CD14-positive monocyte (primary cell): ENCODE results near the gene CACNA1C. TPM values are rescaled to one million over a fixed set of nuclear protein-coding genes. Genes with fewer than 3 reads are reported as not detected.

Experiments
- DNase-seq, 3 donors: peaks; one replicate each; pipeline ENCODE4 v3.0.0-alpha.2; 2011 to 2022
- H2AFZ ChIP-seq: 2 replicates; pipeline ENCODE4 v1.6.0; 2012; ENCODE audit warnings: mild to moderate bottlenecking, low read depth, low read length, inconsistent platforms; ENCODE audit not compliant: insufficient read depth, poor library complexity, severe bottlenecking
- H3K27ac ChIP-seq, 2 donors: 1 replicate in 1 of 2; 2 replicates in 1 of 2; pipeline ENCODE4 v1.5.1; 2012 to 2013; ENCODE audit warnings: low read length in 2 of 2, control low read depth in 1 of 2, inconsistent platforms in 1 of 2, low read depth in 1 of 2, mild to moderate bottlenecking in 1 of 2
- H3K27me3 ChIP-seq, 2 donors: one replicate each; pipeline versions ENCODE4 v1.6.0 to v1.6.1; 2011 to 2013; ENCODE audit warnings: low read length in 2 of 2; ENCODE audit not compliant: control insufficient read depth in 2 of 2, insufficient read depth in 2 of 2
- H3K36me3 ChIP-seq, 2 donors: replicated peaks in 1 of 2; 1 replicate in 1 of 2; 2 replicates in 1 of 2; pipeline versions ENCODE4 v1.5.1 to v1.6.1; 2012 to 2013; ENCODE audit warnings: low read length in 2 of 2, control low read depth in 1 of 2, inconsistent platforms in 1 of 2, mild to moderate bottlenecking in 1 of 2; ENCODE audit not compliant: insufficient read depth in 2 of 2, control insufficient read depth in 1 of 2
- H3K4me1 ChIP-seq, 2 donors: 1 replicate in 1 of 2; 2 replicates in 1 of 2; pipeline versions ENCODE4 v1.5.1 to v1.6.1; 2012 to 2013; ENCODE audit warnings: low read length in 2 of 2, control low read depth in 1 of 2, inconsistent platforms in 1 of 2, mild to moderate bottlenecking in 1 of 2, moderate library complexity in 1 of 2; ENCODE audit not compliant: insufficient read depth in 2 of 2, control insufficient read depth in 1 of 2
- H3K4me2 ChIP-seq: replicated peaks from 2 replicates; pipeline ENCODE3; 2012; ENCODE audit warnings: low read length, moderate library complexity, mild to moderate bottlenecking; ENCODE audit not compliant: poor library complexity, severe bottlenecking; ENCODE audit errors: extremely low read depth
- H3K4me3 ChIP-seq, 3 experiments: fragments of 200-600 bp in 1 of 3; sonication (generic) in 1 of 3; replicated peaks in 1 of 3; 1 replicate in 2 of 3; 2 replicates in 1 of 3; pipeline ENCODE4 v1.5.1; 2011 to 2013; ENCODE audit warnings: low read length in 3 of 3, mild to moderate bottlenecking in 3 of 3, control low read depth in 2 of 3, low read depth in 2 of 3, inconsistent platforms in 1 of 3, moderate library complexity in 1 of 3
- H3K79me2 ChIP-seq: 2 replicates; pipeline ENCODE4 v1.6.0; 2012; ENCODE audit warnings: mild to moderate bottlenecking, control low read depth, inconsistent platforms, low read length, moderate library complexity; ENCODE audit not compliant: insufficient read depth
- H3K9ac ChIP-seq: 2 replicates; pipeline ENCODE4 v1.6.0; 2017; ENCODE audit warnings: low read length, mild to moderate bottlenecking; ENCODE audit not compliant: insufficient read depth, poor library complexity, severe bottlenecking
- H3K9me3 ChIP-seq, 2 donors: replicated peaks in 1 of 2; 1 replicate in 1 of 2; 2 replicates in 1 of 2; pipeline versions ENCODE4 v1.5.1 to v1.6.1; 2012 to 2013; ENCODE audit warnings: low read length in 2 of 2, control low read depth in 1 of 2; ENCODE audit not compliant: control insufficient read depth in 1 of 2, insufficient read depth in 1 of 2
- H4K20me1 ChIP-seq: 2 replicates; pipeline ENCODE4 v1.6.0; 2012; ENCODE audit warnings: mild to moderate bottlenecking, low read length, control low read depth, moderate library complexity; ENCODE audit not compliant: insufficient read depth
- H3K27ac Mint-ChIP-seq, 7 donors: one replicate each; pipeline ENCODE4 v1.8.0; 2020; ENCODE audit warnings: mild to moderate bottlenecking in 7 of 7, mixed read lengths in 7 of 7, moderate library complexity in 6 of 7, inconsistent platforms in 2 of 7
- H3K27me3 Mint-ChIP-seq, 3 donors: one replicate each; pipeline ENCODE4 v1.8.0; 2021 to 2022; ENCODE audit warnings: low read depth in 3 of 3, mild to moderate bottlenecking in 3 of 3, mixed read lengths in 3 of 3, moderate library complexity in 3 of 3, inconsistent platforms in 1 of 3
- H3K36me3 Mint-ChIP-seq, 2 donors: one replicate each; pipeline ENCODE4 v1.8.0; 2020; ENCODE audit warnings: mixed read lengths in 2 of 2, inconsistent platforms in 1 of 2, mild to moderate bottlenecking in 1 of 2
- H3K4me1 Mint-ChIP-seq: one replicate; pipeline ENCODE4 v1.8.0; 2020; ENCODE audit warnings: mild to moderate bottlenecking, mixed read lengths
- H3K4me3 Mint-ChIP-seq, 2 donors: one replicate each; pipeline ENCODE4 v1.8.0; 2020; ENCODE audit warnings: mild to moderate bottlenecking in 2 of 2, mixed read lengths in 2 of 2, moderate library complexity in 1 of 2
- H3K9me3 Mint-ChIP-seq, 7 donors: one replicate each; pipeline ENCODE4 v1.8.0; 2020 to 2022; ENCODE audit warnings: mixed read lengths in 7 of 7, mild to moderate bottlenecking in 6 of 7, moderate library complexity in 6 of 7, inconsistent platforms in 2 of 7
- WGBS: methylation state at CpG from one replicate; pipeline ENCODE4 v1.1.5; 2013; ENCODE audit warnings: missing lambda C conversion rate; ENCODE audit not compliant: insufficient coverage; 5-methylcytosine and 5-hydroxymethylcytosine counted together
- intact Hi-C, 2 donors: fragments of 100-400 bp; cut with micrococcal nuclease; formaldehyde crosslinking; loops; one replicate each; pipeline versions ENCODE4 v1.15.0 to v1.15.1; 2023
- polyA plus RNA-seq, 3 donors: library from polyadenylated mRNA; depleted of rRNA in 1 of 3; unstranded in 2 of 3; stranded (reverse) in 1 of 3; fragments of 300-500 nt in 2 of 3; fragments of >200 nt in 1 of 3; fragmentation: Illumina TruSeq in 2 of 3; gene quantifications; 1 replicate in 2 of 3; 2 replicates in 1 of 3; pipeline ENCODE4 v1.2.3, GENCODE V29; 2012 to 2021
- TF ChIP-seq, protein P1 (sequence below): fragments of 200-600 bp; IDR thresholded peaks from one replicate; pipeline ENCODE4 v1.8.0; 2022; ENCODE audit warnings: antibody characterized with exemption, mild to moderate bottlenecking

The CACNA1C gene
- polyA plus RNA-seq, 3 donors: not detected

DNA sequence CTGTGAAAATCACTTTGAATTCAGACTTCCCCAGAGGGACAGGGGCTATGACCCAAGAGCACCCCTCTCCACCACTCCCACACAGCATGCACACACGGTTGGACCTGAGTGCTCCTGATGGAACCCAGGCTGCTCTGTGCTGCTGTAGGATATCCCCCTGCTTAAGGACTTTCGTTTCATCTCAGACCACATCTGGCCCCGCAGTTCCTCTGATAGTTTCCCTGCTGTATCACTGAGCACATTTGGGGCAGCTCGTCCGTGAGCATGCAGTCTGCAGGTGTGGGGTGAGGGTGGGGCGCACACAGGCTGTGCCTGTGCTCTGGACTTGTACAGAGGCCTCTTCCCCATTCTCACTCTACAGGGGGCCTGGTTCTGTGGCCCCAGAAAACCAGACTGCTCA lies 396.8 kb downstream of the CACNA1C start:
- DNase-seq: no peak
- Mint-ChIP-seq H3K9me3 (peaks cover 0 to 3% (median 0%) of the 10 kb centered on the region in 7 donors), H3K27me3 (peaks cover under 1 to 10% (median 6%) of the 10 kb centered on the region in 3 donors), H3K36me3 (no peaks in the 10 kb centered on the region), H3K4me1 (peaks cover 7% of the 10 kb centered on the region), H3K4me3 (no peak overlapping the region), H3K27ac (peak overlapping the region in 1 of 7 donors; percentile 44)
- Histone ChIP-seq H3K4me1 (peaks cover 12 to 13% of the 10 kb centered on the region in 2 donors), H3K27ac (no peak overlapping the region), H3K4me2 (no peak overlapping the region), H3K9ac (no peak overlapping the region), H2AFZ (peak overlapping the region; percentile 24), H3K27me3 (no peaks in the 10 kb centered on the region), H3K36me3 (no peaks in the 10 kb centered on the region), H4K20me1 (no peaks in the 10 kb centered on the region), H3K79me2 (no peaks in the 10 kb centered on the region), H3K9me3 (no peaks in the 10 kb centered on the region), H3K4me3 (no peak overlapping the region)
- TF ChIP-seq, protein P1, sequence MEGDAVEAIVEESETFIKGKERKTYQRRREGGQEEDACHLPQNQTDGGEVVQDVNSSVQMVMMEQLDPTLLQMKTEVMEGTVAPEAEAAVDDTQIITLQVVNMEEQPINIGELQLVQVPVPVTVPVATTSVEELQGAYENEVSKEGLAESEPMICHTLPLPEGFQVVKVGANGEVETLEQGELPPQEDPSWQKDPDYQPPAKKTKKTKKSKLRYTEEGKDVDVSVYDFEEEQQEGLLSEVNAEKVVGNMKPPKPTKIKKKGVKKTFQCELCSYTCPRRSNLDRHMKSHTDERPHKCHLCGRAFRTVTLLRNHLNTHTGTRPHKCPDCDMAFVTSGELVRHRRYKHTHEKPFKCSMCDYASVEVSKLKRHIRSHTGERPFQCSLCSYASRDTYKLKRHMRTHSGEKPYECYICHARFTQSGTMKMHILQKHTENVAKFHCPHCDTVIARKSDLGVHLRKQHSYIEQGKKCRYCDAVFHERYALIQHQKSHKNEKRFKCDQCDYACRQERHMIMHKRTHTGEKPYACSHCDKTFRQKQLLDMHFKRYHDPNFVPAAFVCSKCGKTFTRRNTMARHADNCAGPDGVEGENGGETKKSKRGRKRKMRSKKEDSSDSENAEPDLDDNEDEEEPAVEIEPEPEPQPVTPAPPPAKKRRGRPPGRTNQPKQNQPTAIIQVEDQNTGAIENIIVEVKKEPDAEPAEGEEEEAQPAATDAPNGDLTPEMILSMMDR: no peak
- WGBS: 0% methylated on average over 1 of the region's 6 CpGs
- intact Hi-C loops: no loop called here

DNA sequence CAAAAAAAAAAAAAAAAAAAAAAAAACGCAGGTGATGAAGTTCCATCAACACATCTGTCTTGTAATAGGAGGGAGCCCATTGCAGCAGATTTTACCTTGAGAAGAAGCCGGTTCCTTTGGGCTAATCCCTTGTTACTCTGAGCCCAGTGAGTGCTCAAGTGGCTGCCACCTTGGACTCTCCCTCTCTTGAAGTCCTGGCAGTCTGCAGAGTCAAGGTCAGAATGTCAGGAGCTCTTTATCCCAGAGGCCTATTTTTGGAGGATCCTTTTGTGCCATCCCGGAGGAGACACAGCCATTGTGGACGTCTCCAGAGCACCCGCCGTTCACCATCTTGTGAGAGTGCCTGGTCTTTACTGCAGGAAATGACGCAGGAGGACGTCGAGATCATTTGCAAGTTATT lies 397.8 kb downstream of the CACNA1C start:
- no peak overlapping the region for H3K9ac ChIP-seq
- no peaks in the 10 kb centered on the region for H3K9me3 ChIP-seq
- intact Hi-C loops: no loop called here
- H3K4me2 ChIP-seq: no peak overlapping the region
- Mint-ChIP-seq H3K4me3 (no peak overlapping the region), H3K4me1 (peaks cover 7% of the 10 kb centered on the region), H3K36me3 (no peaks in the 10 kb centered on the region), H3K27ac (no peak overlapping the region), H3K9me3 (peaks cover 0 to 3% (median 0%) of the 10 kb centered on the region in 7 donors), H3K27me3 (peaks cover 0 to 6% (median 3%) of the 10 kb centered on the region in 3 donors)
- no peak overlapping the region for H3K4me3 ChIP-seq
- no peak for DNase-seq
- TF ChIP-seq, protein P1: no peak
- H3K36me3 ChIP-seq: no peaks in the 10 kb centered on the region
- peaks cover 13 to 17% of the 10 kb centered on the region in 2 donors for H3K4me1 ChIP-seq
- no peaks in the 10 kb centered on the region for H3K79me2 ChIP-seq
- WGBS: 76% methylated on average over 8 of the region's 9 CpGs
- H3K27ac ChIP-seq: no peak overlapping the region
- no peak overlapping the region for H2AFZ ChIP-seq
- H3K27me3 ChIP-seq: no peaks in the 10 kb centered on the region
- H4K20me1 ChIP-seq: no peaks in the 10 kb centered on the region
